Activated naive CD8-positive, alpha-beta T cell treated with anti-CD3 and anti-CD28 coated beads, Interleukin-2, amount 10 ng/mL, durations not matched to agents 7 days and 5 days (primary cell): ENCODE results near the gene ENO2. TPM values are rescaled to one million over a fixed set of nuclear protein-coding genes. Genes with fewer than 3 reads are reported as not detected.

Source experiments
- ATAC-seq: fragments of 150-1000 bp; cut with Tn5 transposase; one replicate; pipeline ENCODE4 v1.10.0; 2021; ENCODE audit warnings: low read depth, moderate library complexity
- POLR2A ChIA-PET: fragments of 350-600 bp; sonication (Branson Sonifier 250); formaldehyde crosslinking; loops from one replicate; lab custom pipeline; 2021; ENCODE audit warnings: antibody characterized with exemption; lab: Charles Lee
- DNase-seq: peaks from one replicate; pipeline ENCODE4 v3.0.0; 2021
- H3K27ac Mint-ChIP-seq: one replicate; pipeline ENCODE4 v1.8.0; 2022; ENCODE audit warnings: mild to moderate bottlenecking, mixed read lengths
- H3K27me3 Mint-ChIP-seq: one replicate; pipeline ENCODE4 v1.8.0; 2022; ENCODE audit warnings: mild to moderate bottlenecking, moderate library complexity, mixed read lengths
- H3K36me3 Mint-ChIP-seq: one replicate; pipeline ENCODE4 v1.8.0; 2021; ENCODE audit warnings: mild to moderate bottlenecking, mixed read lengths
- H3K4me1 Mint-ChIP-seq: one replicate; pipeline ENCODE4 v1.8.0; 2021; ENCODE audit warnings: mixed read lengths
- H3K4me3 Mint-ChIP-seq: one replicate; pipeline ENCODE4 v1.8.0; 2022; ENCODE audit warnings: mild to moderate bottlenecking, moderate library complexity, mixed read lengths
- H3K9me3 Mint-ChIP-seq: one replicate; pipeline ENCODE4 v1.8.0; 2021; ENCODE audit warnings: mixed read lengths
- total RNA-seq, 2 experiments: library from RNA; stranded (reverse); gene quantifications; one replicate each; pipeline ENCODE4 v1.2.3, GENCODE V29; 2021

ENO2 gene
- total RNA-seq, 2 experiments from 2014 or later = 231 to 242 TPM

- POLR2A ChIA-PET = interaction anchor here (1.0 kb wide), 1 partner anchor 21 kb away, joined by 3 read pairs; the partner anchor contains the start of genes C12orf57 and RNU7-1
- peaks cover 35% of the 10 kb centered on the region for H3K4me1 Mint-ChIP-seq
Measured at GRCh38 chr12:6921996-6922946, 7.9 kb downstream of the ENO2 start.

GRCh38 chr12:6923003-6923732 lies 8.8 kb downstream of the ENO2 start:
- peaks cover 17% of the 10 kb centered on the region for H3K36me3 Mint-ChIP-seq
- H3K27ac Mint-ChIP-seq = peak overlapping the region; percentile 2
- no peaks in the 10 kb centered on the region for H3K27me3 Mint-ChIP-seq
- H3K4me3 Mint-ChIP-seq = no peak overlapping the region
- ATAC-seq (no peak), DNase-seq (no peak)
- POLR2A ChIA-PET = interaction anchor here (0.6 to 6.7 kb wide), 3 partner anchors 14 to 25 kb away, joined by 3 to 64 read pairs (median 48); partner anchors contain the start of genes C12orf57 and RNU7-1
- no peaks in the 10 kb centered on the region for H3K9me3 Mint-ChIP-seq
- H3K4me1 Mint-ChIP-seq = peaks cover 35% of the 10 kb centered on the region

More at GRCh38 chr12:6921996-6922946, 7.9 kb downstream of the ENO2 start:
- no peak for DNase-seq
- no peaks in the 10 kb centered on the region for H3K9me3 Mint-ChIP-seq
- ATAC-seq = no peak
- peak overlapping the region; percentile 42 for H3K27ac Mint-ChIP-seq
- H3K36me3 Mint-ChIP-seq = peaks cover 21% of the 10 kb centered on the region
- H3K4me3 Mint-ChIP-seq = no peak overlapping the region
- no peaks in the 10 kb centered on the region for H3K27me3 Mint-ChIP-seq

- POLR2A ChIA-PET = interaction anchor here (0.6 to 6.7 kb wide), 6 partner anchors 13 to 57 kb away, joined by 3 to 64 read pairs (median 8); partner anchors contain the start of genes C12orf57, RNU7-1 and TPI1
- H3K27ac Mint-ChIP-seq = no peak overlapping the region
- H3K27me3 Mint-ChIP-seq = no peaks in the 10 kb centered on the region
- no peak overlapping the region for H3K4me3 Mint-ChIP-seq
- ATAC-seq = no peak
- peaks cover 17% of the 10 kb centered on the region for H3K36me3 Mint-ChIP-seq
- no peaks in the 10 kb centered on the region for H3K9me3 Mint-ChIP-seq
- DNase-seq = no peak
- H3K4me1 Mint-ChIP-seq = peaks cover 38% of the 10 kb centered on the region
Measured at GRCh38 chr12:6923851-6924250, 9.5 kb downstream of the ENO2 start.

- H3K27me3 Mint-ChIP-seq = no peaks in the 10 kb centered on the region
- H3K36me3 Mint-ChIP-seq = peaks cover 5% of the 10 kb centered on the region
- POLR2A ChIA-PET = interaction anchor here (1.3 to 6.7 kb wide), 7 partner anchors 11 to 183 kb away, joined by 3 to 64 read pairs (median 6); partner anchors contain the start of genes C12orf57, ENO2, RNU7-1 and TPI1
- DNase-seq (no peak), ATAC-seq (no peak)
- peaks cover 40% of the 10 kb centered on the region for H3K4me1 Mint-ChIP-seq
- H3K9me3 Mint-ChIP-seq = no peaks in the 10 kb centered on the region
- peak overlapping the region; percentile 38 for H3K27ac Mint-ChIP-seq
- no peak overlapping the region for H3K4me3 Mint-ChIP-seq
Measured at GRCh38 chr12:6925239-6925539, 10.8 kb downstream of the ENO2 start.

- Mint-ChIP-seq H3K36me3 (peaks cover 5% of the 10 kb centered on the region), H3K27me3 (no peaks in the 10 kb centered on the region), H3K4me1 (peaks cover 42% of the 10 kb centered on the region), H3K9me3 (no peaks in the 10 kb centered on the region), H3K27ac (no peak overlapping the region), H3K4me3 (no peak overlapping the region)
- DNase-seq = no peak
- no peak for ATAC-seq
- POLR2A ChIA-PET = interaction anchor here (0.7 to 6.7 kb wide), 8 partner anchors 12 to 183 kb away, joined by 3 to 64 read pairs (median 6); partner anchors contain the start of genes C12orf57, ENO2, RNU7-1 and TPI1
Measured at GRCh38 chr12:6925540-6926279, 11.3 kb downstream of the ENO2 start.

GRCh38 chr12:6927379-6928021 lies 13.1 kb downstream of the ENO2 start, which contains the start of gene ATN1:
TSS of gene ATN1 (plus strand) at chr12:6927959. CDS start at chr12:6934002, 6,043 bp downstream.
- ATAC-seq (peak; percentile 23), DNase-seq (peak; percentile 68)
- Mint-ChIP-seq H3K4me1 (peaks cover 47% of the 10 kb centered on the region), H3K36me3 (peaks cover 5% of the 10 kb centered on the region), H3K9me3 (no peaks in the 10 kb centered on the region), H3K27ac (peak within 1 kb of the TSS; percentile 80), H3K27me3 (no peaks in the 10 kb centered on the region), H3K4me3 (peak within 1 kb of the TSS; percentile 82)
- POLR2A ChIA-PET = interaction anchor here (1.0 to 6.7 kb wide), 6 partner anchors 10 to 37 kb away, joined by 3 to 64 read pairs (median 10); partner anchors contain the start of genes C12orf57 and RNU7-1

GRCh38 chr12:6928022-6928702 lies 13.8 kb downstream of the ENO2 start:
- Mint-ChIP-seq H3K36me3 (no peaks in the 10 kb centered on the region), H3K27ac (peak overlapping the region; percentile 80), H3K4me1 (peaks cover 48% of the 10 kb centered on the region), H3K4me3 (peak overlapping the region; percentile 82), H3K27me3 (no peaks in the 10 kb centered on the region), H3K9me3 (no peaks in the 10 kb centered on the region)
- DNase-seq (no peak), ATAC-seq (no peak)
- POLR2A ChIA-PET = interaction anchor here (1.2 to 6.7 kb wide), 4 partner anchors 9 to 55 kb away, joined by 5 to 64 read pairs (median 12); partner anchors contain the start of genes C12orf57, RNU7-1 and SPSB2

- DNase-seq = no peak
- Mint-ChIP-seq H3K9me3 (no peaks in the 10 kb centered on the region), H3K4me3 (peak overlapping the region; percentile 82), H3K27ac (peak overlapping the region; percentile 80), H3K36me3 (peaks cover 3% of the 10 kb centered on the region), H3K4me1 (peaks cover 54% of the 10 kb centered on the region), H3K27me3 (no peaks in the 10 kb centered on the region)
- ATAC-seq = no peak
- POLR2A ChIA-PET = interaction anchor here (0.8 to 6.7 kb wide), 6 partner anchors 8 to 61 kb away, joined by 3 to 64 read pairs (median 6); partner anchors contain the start of genes C12orf57, RNU7-1 and SPSB2
Measured at GRCh38 chr12:6928703-6929407, 14.5 kb downstream of the ENO2 start.

- ATAC-seq = no peak
- peaks cover 6% of the 10 kb centered on the region for H3K36me3 Mint-ChIP-seq
- no peaks in the 10 kb centered on the region for H3K27me3 Mint-ChIP-seq
- no peak for DNase-seq
- peak overlapping the region; percentile 72 for H3K27ac Mint-ChIP-seq
- peak overlapping the region; percentile 82 for H3K4me3 Mint-ChIP-seq
- H3K4me1 Mint-ChIP-seq = peaks cover 52% of the 10 kb centered on the region
- POLR2A ChIA-PET = interaction anchor here (0.6 to 6.7 kb wide), 6 partner anchors 7 to 62 kb away, joined by 3 to 64 read pairs (median 6); partner anchors contain the start of genes C12orf57 and RNU7-1
- H3K9me3 Mint-ChIP-seq = no peaks in the 10 kb centered on the region
Measured at GRCh38 chr12:6929466-6930452, 15.4 kb downstream of the ENO2 start.

- Mint-ChIP-seq H3K9me3 (no peaks in the 10 kb centered on the region), H3K27me3 (no peaks in the 10 kb centered on the region), H3K4me1 (peaks cover 60% of the 10 kb centered on the region), H3K36me3 (peaks cover 16% of the 10 kb centered on the region), H3K27ac (peak overlapping the region; percentile 80), H3K4me3 (peak overlapping the region; percentile 45)
- DNase-seq (no peak), ATAC-seq (peak; percentile 20)
- POLR2A ChIA-PET = interaction anchor here (1.2 to 1.6 kb wide), 3 partner anchors 11 to 31 kb away, joined by 3 to 10 read pairs (median 4); partner anchors contain the start of genes C12orf57 and RNU7-1
Measured at GRCh38 chr12:6932766-6933165, 18.4 kb downstream of the ENO2 start.
